ENCODE data around the gene KREMEN1. TPM values are rescaled to one million over a fixed set of nuclear protein-coding genes. Genes with fewer than 3 reads are reported as not detected.

Gene KREMEN1
- total RNA-seq, 4 donors from 2014 or later, result 7.6 to 15.9 (median 8.9) TPM

DNA sequence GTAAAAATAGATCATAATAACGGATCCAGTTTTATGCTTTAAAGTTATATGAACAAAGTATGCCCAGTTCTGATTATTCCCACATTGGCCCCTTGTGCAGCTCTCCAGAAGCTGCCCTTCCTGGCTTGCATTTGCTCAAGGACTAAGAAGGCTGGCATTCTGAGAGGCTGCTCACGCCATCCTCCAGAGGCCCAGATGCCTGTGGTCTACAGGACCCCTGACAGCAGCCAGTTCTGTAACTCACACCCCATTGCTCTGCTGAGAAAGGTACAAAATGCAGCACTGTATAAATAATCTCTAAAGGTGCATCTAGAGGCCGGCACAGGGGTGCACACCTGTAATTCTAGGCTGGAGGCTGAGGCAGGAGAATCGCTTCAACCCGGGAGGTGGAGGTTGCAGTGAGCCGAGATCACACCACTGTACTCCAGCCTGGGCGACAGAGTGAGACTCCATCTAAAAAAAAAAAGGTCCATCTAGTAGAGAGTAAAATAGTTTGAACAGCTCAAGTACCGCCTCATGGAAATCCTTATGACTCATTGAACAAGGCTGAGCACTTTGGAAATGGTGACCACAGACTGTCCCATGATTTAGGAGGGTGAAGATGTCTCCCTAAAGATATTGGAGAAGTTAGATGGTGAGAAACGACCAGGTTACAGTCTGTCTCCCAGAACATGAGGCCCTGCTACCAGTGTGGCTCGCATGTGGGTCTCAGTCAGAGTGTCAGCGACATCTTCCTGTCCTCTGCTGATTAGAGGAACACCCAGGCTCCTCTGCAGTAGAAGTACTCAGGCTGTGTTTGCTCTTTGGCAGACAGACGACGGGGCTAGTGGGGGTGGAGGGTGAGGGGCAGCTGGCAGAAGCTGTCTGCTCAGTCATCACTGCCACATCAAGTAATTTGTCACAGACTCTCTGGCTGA lies 56.3 kb downstream of the KREMEN1 start:
- TF ChIP-seq CTCF (IDR thresholded peaks at IDR 0.05; ENCODE audit: low read depth), result no peak

GRCh38 chr22:29129808-29130140 lies 56.9 kb downstream of the KREMEN1 start:
- TF ChIP-seq CTCF (IDR thresholded peaks at IDR 0.05; ENCODE audit: low read depth), result no peak

- TF ChIP-seq CTCF (IDR thresholded peaks at IDR 0.05; ENCODE audit: low read depth), result no peak
Observed at GRCh38 chr22:29130476-29130875, 57.6 kb downstream of the KREMEN1 start.

GRCh38 chr22:29133603-29134133 lies 60.8 kb downstream of the KREMEN1 start:
- TF ChIP-seq CTCF (IDR thresholded peaks at IDR 0.05; ENCODE audit: low read depth), result no peak

- no peak for TF ChIP-seq CTCF (IDR thresholded peaks at IDR 0.05; ENCODE audit: low read depth)
Observed at GRCh38 chr22:29134448-29134847, 61.6 kb downstream of the KREMEN1 start.

- TF ChIP-seq CTCF (IDR thresholded peaks at IDR 0.05; ENCODE audit: low read depth), result no peak
Observed at GRCh38 chr22:29136782-29137700, 64.2 kb downstream of the KREMEN1 start.
